ENCODE data around the gene TRIM59.

TRIM59 gene

DNA sequence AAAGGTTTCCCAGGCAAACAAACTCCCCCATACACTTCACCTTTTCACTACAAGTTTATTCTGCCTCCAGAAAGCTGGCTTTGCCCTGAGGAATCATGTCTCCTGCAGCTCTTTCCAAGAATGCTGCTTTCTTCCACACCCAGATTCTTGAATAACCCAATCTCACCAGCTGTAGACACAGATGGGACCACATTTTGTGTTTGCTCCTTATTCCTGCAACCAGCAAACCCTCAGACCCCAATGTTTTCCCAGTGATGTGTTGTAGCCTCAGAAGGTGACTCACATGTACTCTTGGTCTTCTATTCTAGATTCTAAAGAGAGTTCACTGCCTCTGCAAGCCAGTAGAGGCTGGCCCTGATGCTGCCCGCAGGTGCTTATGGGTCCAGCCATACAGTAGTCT lies 23.6 kb upstream of the TRIM59 start:
- TF ChIP-seq POLR2AphosphoS5 (IDR thresholded peaks at IDR 0.05; ENCODE audit: low read depth) (no peak), SPI1 (IDR thresholded peaks at IDR 0.05; ENCODE audit: borderline replicate concordance, low read depth) (no peak), GABPA (IDR thresholded peaks at IDR 0.05; ENCODE audit: low read depth) (no peak)
- TF ChIP-seq, protein P1, sequence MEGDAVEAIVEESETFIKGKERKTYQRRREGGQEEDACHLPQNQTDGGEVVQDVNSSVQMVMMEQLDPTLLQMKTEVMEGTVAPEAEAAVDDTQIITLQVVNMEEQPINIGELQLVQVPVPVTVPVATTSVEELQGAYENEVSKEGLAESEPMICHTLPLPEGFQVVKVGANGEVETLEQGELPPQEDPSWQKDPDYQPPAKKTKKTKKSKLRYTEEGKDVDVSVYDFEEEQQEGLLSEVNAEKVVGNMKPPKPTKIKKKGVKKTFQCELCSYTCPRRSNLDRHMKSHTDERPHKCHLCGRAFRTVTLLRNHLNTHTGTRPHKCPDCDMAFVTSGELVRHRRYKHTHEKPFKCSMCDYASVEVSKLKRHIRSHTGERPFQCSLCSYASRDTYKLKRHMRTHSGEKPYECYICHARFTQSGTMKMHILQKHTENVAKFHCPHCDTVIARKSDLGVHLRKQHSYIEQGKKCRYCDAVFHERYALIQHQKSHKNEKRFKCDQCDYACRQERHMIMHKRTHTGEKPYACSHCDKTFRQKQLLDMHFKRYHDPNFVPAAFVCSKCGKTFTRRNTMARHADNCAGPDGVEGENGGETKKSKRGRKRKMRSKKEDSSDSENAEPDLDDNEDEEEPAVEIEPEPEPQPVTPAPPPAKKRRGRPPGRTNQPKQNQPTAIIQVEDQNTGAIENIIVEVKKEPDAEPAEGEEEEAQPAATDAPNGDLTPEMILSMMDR (IDR thresholded peaks at IDR 0.05; ENCODE audit: insufficient read depth, low read length): no peak
- TF ChIP-seq, protein P2, sequence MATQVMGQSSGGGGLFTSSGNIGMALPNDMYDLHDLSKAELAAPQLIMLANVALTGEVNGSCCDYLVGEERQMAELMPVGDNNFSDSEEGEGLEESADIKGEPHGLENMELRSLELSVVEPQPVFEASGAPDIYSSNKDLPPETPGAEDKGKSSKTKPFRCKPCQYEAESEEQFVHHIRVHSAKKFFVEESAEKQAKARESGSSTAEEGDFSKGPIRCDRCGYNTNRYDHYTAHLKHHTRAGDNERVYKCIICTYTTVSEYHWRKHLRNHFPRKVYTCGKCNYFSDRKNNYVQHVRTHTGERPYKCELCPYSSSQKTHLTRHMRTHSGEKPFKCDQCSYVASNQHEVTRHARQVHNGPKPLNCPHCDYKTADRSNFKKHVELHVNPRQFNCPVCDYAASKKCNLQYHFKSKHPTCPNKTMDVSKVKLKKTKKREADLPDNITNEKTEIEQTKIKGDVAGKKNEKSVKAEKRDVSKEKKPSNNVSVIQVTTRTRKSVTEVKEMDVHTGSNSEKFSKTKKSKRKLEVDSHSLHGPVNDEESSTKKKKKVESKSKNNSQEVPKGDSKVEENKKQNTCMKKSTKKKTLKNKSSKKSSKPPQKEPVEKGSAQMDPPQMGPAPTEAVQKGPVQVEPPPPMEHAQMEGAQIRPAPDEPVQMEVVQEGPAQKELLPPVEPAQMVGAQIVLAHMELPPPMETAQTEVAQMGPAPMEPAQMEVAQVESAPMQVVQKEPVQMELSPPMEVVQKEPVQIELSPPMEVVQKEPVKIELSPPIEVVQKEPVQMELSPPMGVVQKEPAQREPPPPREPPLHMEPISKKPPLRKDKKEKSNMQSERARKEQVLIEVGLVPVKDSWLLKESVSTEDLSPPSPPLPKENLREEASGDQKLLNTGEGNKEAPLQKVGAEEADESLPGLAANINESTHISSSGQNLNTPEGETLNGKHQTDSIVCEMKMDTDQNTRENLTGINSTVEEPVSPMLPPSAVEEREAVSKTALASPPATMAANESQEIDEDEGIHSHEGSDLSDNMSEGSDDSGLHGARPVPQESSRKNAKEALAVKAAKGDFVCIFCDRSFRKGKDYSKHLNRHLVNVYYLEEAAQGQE (IDR thresholded peaks at IDR 0.05; ENCODE audit: insufficient replicate concordance, low read depth): no peak
- H3K27ac ChIP-seq (replicated peaks): no peak overlapping the region
- H3K4me3 ChIP-seq (replicated peaks; ENCODE audit: insufficient read depth, low read length): no peak overlapping the region
- H3K27me3 ChIP-seq (ENCODE audit: insufficient read depth, poor library complexity, severe bottlenecking): no peaks in the 10 kb centered on the region
- no peak for DNase-seq (ENCODE audit: low read depth in 1 of 2, low spot score in 1 of 2)

DNA sequence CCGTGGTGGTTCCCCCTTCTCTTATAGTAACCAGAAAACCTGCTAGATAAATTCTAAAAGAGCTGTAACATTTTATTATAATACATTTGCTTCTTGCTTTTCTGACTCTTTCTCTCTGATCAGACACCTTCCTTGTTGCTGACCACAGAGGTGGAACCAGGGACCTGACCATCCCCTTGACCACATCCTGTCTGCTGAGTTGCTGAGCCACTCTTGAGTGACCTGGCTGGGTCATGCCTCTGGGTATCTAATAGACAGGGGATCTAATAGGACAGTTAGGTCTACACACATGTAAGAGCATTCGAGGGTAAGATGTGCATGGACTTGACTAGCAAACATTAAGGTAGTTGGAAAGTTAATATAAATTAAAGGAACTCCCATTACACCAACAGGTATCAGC lies 22.8 kb upstream of the TRIM59 start:
- no peak for DNase-seq (ENCODE audit: low read depth in 1 of 2, low spot score in 1 of 2)
- no peaks in the 10 kb centered on the region for H3K27me3 ChIP-seq (ENCODE audit: insufficient read depth, poor library complexity, severe bottlenecking)
- TF ChIP-seq, protein P1 (IDR thresholded peaks at IDR 0.05; ENCODE audit: insufficient read depth, low read length): no peak
- TF ChIP-seq SPI1 (IDR thresholded peaks at IDR 0.05; ENCODE audit: borderline replicate concordance, low read depth) (no peak), POLR2AphosphoS5 (IDR thresholded peaks at IDR 0.05; ENCODE audit: low read depth) (no peak), GABPA (IDR thresholded peaks at IDR 0.05; ENCODE audit: low read depth) (no peak)
- H3K27ac ChIP-seq (replicated peaks): no peak overlapping the region
- no peak overlapping the region for H3K4me3 ChIP-seq (replicated peaks; ENCODE audit: insufficient read depth, low read length)

DNA sequence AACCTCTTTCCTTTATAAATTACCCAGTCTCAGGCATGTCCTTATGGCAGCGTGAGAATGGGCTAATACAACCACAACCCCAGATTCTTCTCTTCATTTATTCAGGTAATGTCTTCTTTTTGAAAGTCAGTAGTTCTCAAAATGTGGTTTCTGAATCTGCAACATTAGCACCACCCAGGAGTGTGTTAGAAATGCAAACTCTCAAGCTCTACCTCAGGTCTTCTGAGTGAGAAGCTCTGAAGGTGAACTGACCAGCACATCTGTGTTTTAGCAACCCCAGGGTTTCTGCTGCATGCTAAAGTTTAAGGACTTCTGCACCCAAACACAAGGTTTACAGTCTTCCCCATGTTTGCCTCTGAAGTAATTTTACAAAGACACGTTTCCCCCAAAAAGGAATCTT lies 22.3 kb upstream of the TRIM59 start:
- Histone ChIP-seq H3K27me3 (ENCODE audit: insufficient read depth, poor library complexity, severe bottlenecking) (no peaks in the 10 kb centered on the region), H3K27ac (replicated peaks) (peak overlapping the region; percentile 47), H3K4me3 (replicated peaks; ENCODE audit: insufficient read depth, low read length) (no peak overlapping the region)
- no peak for DNase-seq (ENCODE audit: low read depth in 1 of 2, low spot score in 1 of 2)
- TF ChIP-seq POLR2AphosphoS5 (IDR thresholded peaks at IDR 0.05; ENCODE audit: low read depth) (no peak), GABPA (IDR thresholded peaks at IDR 0.05; ENCODE audit: low read depth) (no peak), SPI1 (IDR thresholded peaks at IDR 0.05; ENCODE audit: borderline replicate concordance, low read depth) (no peak)
- TF ChIP-seq, protein P1 (IDR thresholded peaks at IDR 0.05; ENCODE audit: insufficient read depth, low read length): no peak
- TF ChIP-seq, protein P2 (IDR thresholded peaks at IDR 0.05; ENCODE audit: insufficient replicate concordance, low read depth): no peak

DNA sequence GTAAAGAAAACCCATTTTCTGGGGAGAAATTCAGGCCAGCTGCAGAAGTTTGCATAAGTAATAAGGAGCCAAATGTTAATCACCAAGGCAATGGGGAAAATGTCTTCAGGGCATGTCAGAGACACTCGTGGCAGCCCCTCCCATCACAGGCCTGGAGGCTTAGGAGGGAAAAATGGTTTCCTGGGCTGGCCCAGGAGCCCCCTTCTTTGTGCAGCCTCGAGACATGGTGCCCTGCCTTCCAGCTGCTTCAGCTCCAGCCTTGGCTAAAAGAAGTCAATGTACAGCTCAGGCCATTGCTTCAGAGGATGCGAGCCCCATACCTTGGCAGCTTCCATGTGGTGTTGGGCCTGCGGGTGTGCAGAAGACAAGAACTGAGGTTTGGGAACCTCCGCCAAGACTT lies 20.6 kb upstream of the TRIM59 start:
- DNase-seq (ENCODE audit: low read depth in 1 of 2, low spot score in 1 of 2): no peak
- TF ChIP-seq POLR2AphosphoS5 (IDR thresholded peaks at IDR 0.05; ENCODE audit: low read depth) (no peak), SPI1 (IDR thresholded peaks at IDR 0.05; ENCODE audit: borderline replicate concordance, low read depth) (no peak)
- TF ChIP-seq, protein P1 (IDR thresholded peaks at IDR 0.05; ENCODE audit: insufficient read depth, low read length): no peak
- no peak overlapping the region for H3K4me3 ChIP-seq (replicated peaks; ENCODE audit: insufficient read depth, low read length)
- no peak overlapping the region for H3K27ac ChIP-seq (replicated peaks)
- no peaks in the 10 kb centered on the region for H3K27me3 ChIP-seq (ENCODE audit: insufficient read depth, poor library complexity, severe bottlenecking)
